Naive thymus-derived CD4-positive, alpha-beta T cell (primary cell): ENCODE data around the gene SCYGR5. TPM values are rescaled to one million over a fixed set of nuclear protein-coding genes. Genes with fewer than 3 reads are reported as not detected.
"Not testable (repeated sequence)": the region's sequence is repeated elsewhere in the genome, so short reads cannot be mapped to it uniquely, and the experiment has no call there.

Source experiments
- ATAC-seq: fragments of 150-1000 bp; cut with Tn5 transposase; 2 replicates; pipeline ENCODE4 v1.10.0; 2021; ENCODE audit warnings: mild to moderate bottlenecking, moderate library complexity
- CTCF ChIA-PET: fragments of 350-600 bp; sonication (Branson Sonifier 250); formaldehyde crosslinking; loops from one replicate; lab custom pipeline; 2021; ENCODE audit warnings: antibody characterized with exemption; lab: Charles Lee
- POLR2A ChIA-PET: fragments of 350-600 bp; sonication (Branson Sonifier 250); formaldehyde crosslinking; loops from one replicate; lab custom pipeline; 2021; ENCODE audit warnings: antibody characterized with exemption, inconsistent platforms; lab: Charles Lee
- DNase-seq, 9 donors: peaks; one replicate each; pipeline versions ENCODE4 v3.0.0 to v3.0.0-alpha.2; 2020 to 2022; ENCODE audit warnings: mixed read lengths in 1 of 9
- H3K27ac ChIP-seq: one replicate; pipeline ENCODE4 v1.7.0; 2013; ENCODE audit warnings: mild to moderate bottlenecking, low read depth, low read length, moderate library complexity
- H3K27me3 ChIP-seq, 2 donors: one replicate each; pipeline ENCODE4 v1.7.0; 2013; ENCODE audit warnings: low read length in 2 of 2, mild to moderate bottlenecking in 2 of 2, moderate library complexity in 2 of 2; ENCODE audit not compliant: control insufficient read depth in 2 of 2, insufficient read depth in 2 of 2
- H3K36me3 ChIP-seq, 3 experiments: 1 replicate in 2 of 3; 2 replicates in 1 of 3; pipeline ENCODE4 v1.7.0; 2013; ENCODE audit warnings: low read length in 3 of 3, mild to moderate bottlenecking in 3 of 3, moderate library complexity in 1 of 3; ENCODE audit not compliant: insufficient read depth in 3 of 3, control insufficient read depth in 2 of 3
- H3K4me1 ChIP-seq, 2 donors: one replicate each; pipeline ENCODE4 v1.7.0; 2013; ENCODE audit warnings: low read length in 2 of 2, mild to moderate bottlenecking in 2 of 2, moderate library complexity in 1 of 2; ENCODE audit not compliant: control insufficient read depth in 2 of 2, insufficient read depth in 2 of 2
- H3K4me3 ChIP-seq: 2 replicates; pipeline ENCODE4 v1.7.0; 2013; ENCODE audit warnings: mild to moderate bottlenecking, low read length
- H3K9me3 ChIP-seq, 3 experiments: 1 replicate in 2 of 3; 2 replicates in 1 of 3; pipeline ENCODE4 v1.7.0; 2013; ENCODE audit warnings: low read length in 3 of 3; ENCODE audit not compliant: control insufficient read depth in 2 of 3
- H3K27ac Mint-ChIP-seq, 9 donors: one replicate each; pipeline ENCODE4 v1.8.0; 2020 to 2022; ENCODE audit warnings: mixed read lengths in 9 of 9, mild to moderate bottlenecking in 8 of 9, moderate library complexity in 5 of 9, inconsistent platforms in 2 of 9
- H3K27me3 Mint-ChIP-seq, 5 donors: one replicate each; pipeline ENCODE4 v1.8.0; 2021 to 2022; ENCODE audit warnings: mixed read lengths in 5 of 5, mild to moderate bottlenecking in 1 of 5
- H3K36me3 Mint-ChIP-seq, 5 donors: one replicate each; pipeline ENCODE4 v1.8.0; 2020 to 2022; ENCODE audit warnings: mixed read lengths in 5 of 5, mild to moderate bottlenecking in 3 of 5, inconsistent platforms in 1 of 5
- H3K4me1 Mint-ChIP-seq, 7 donors: one replicate each; pipeline ENCODE4 v1.8.0; 2020 to 2022; ENCODE audit warnings: mixed read lengths in 7 of 7, mild to moderate bottlenecking in 3 of 7, inconsistent platforms in 1 of 7
- H3K4me3 Mint-ChIP-seq, 10 donors: one replicate each; pipeline ENCODE4 v1.8.0; 2020 to 2022; ENCODE audit warnings: mild to moderate bottlenecking in 10 of 10, mixed read lengths in 10 of 10, moderate library complexity in 6 of 10, inconsistent platforms in 2 of 10
- H3K9me3 Mint-ChIP-seq, 11 donors: one replicate each; pipeline ENCODE4 v1.8.0; 2020 to 2022; ENCODE audit warnings: mixed read lengths in 11 of 11, mild to moderate bottlenecking in 4 of 11, inconsistent platforms in 1 of 11, moderate library complexity in 1 of 11
- intact Hi-C, 2 donors: fragments of 100-400 bp; cut with micrococcal nuclease; formaldehyde crosslinking; loops; one replicate each; pipeline ENCODE4 v1.15.1; 2023
- polyA plus RNA-seq, 2 donors: library from polyadenylated mRNA; unstranded; fragments of 300-500 nt; fragmentation: Illumina TruSeq; gene quantifications; one replicate each; pipeline ENCODE4 v1.2.3, GENCODE V29; 2021
- total RNA-seq, 6 experiments: library from RNA in 5 of 6; stranded (reverse) in 5 of 6; gene quantifications; 1 replicate in 5 of 6; 2 replicates in 1 of 6; pipeline ENCODE4 v1.2.3 and lab custom pipeline; 2021 to 2026

Gene SCYGR5
- total and polyA plus RNA-seq, 7 experiments from 2014 or later, result not detected

GRCh38 chr2:227671170-227671905 is 4.7 kb downstream of the SCYGR5 start:
- H3K27me3 Mint-ChIP-seq, result peaks cover 0 to 8% (median 5%) of the 10 kb centered on the region in 5 donors
- ChIA-PET CTCF (no interaction called here), POLR2A (no interaction called here)
- no peaks in the 10 kb centered on the region for H3K36me3 ChIP-seq
- DNase-seq, result no peak
- no peak overlapping the region for H3K27ac ChIP-seq
- H3K4me3 ChIP-seq, result no peak overlapping the region
- peaks cover 0 to 2% (median 0%) of the 10 kb centered on the region in 7 donors for H3K4me1 Mint-ChIP-seq
- no peaks in the 10 kb centered on the region for H3K27me3 ChIP-seq
- no peaks in the 10 kb centered on the region for H3K9me3 ChIP-seq
- H3K9me3 Mint-ChIP-seq, result no peaks in the 10 kb centered on the region
- H3K27ac Mint-ChIP-seq, result no peak overlapping the region
- H3K4me1 ChIP-seq, result no peaks in the 10 kb centered on the region
- intact Hi-C loops, result no loop called here
- H3K36me3 Mint-ChIP-seq, result no peaks in the 10 kb centered on the region
- no peak for ATAC-seq
- H3K4me3 Mint-ChIP-seq, result no peak overlapping the region

GRCh38 chr2:227673620-227674019 is 7.0 kb downstream of the SCYGR5 start:
- intact Hi-C loops, result not testable (repeated sequence)
- CTCF ChIA-PET, result interaction anchor here (0.6 kb wide), 1 partner anchor 122 kb away, joined by 3 read pairs; no protein-coding TSS in a partner anchor

GRCh38 chr2:227674485-227674884 is 7.9 kb downstream of the SCYGR5 start:
- no peaks in the 10 kb centered on the region for H3K36me3 Mint-ChIP-seq
- intact Hi-C loops, result no loop called here
- CTCF ChIA-PET, result no interaction called here
- H3K9me3 ChIP-seq, result no peaks in the 10 kb centered on the region
- H3K27ac ChIP-seq, result no peak overlapping the region
- H3K27me3 Mint-ChIP-seq, result peaks cover 0 to 8% (median 6%) of the 10 kb centered on the region in 5 donors
- H3K4me3 ChIP-seq, result no peak overlapping the region
- DNase-seq, result no peak
- H3K4me3 Mint-ChIP-seq, result no peak overlapping the region
- no peaks in the 10 kb centered on the region for H3K36me3 ChIP-seq
- H3K9me3 Mint-ChIP-seq, result peaks cover 0 to 1% (median 0%) of the 10 kb centered on the region in 11 donors
- no peak overlapping the region for H3K27ac Mint-ChIP-seq
- no peaks in the 10 kb centered on the region for H3K4me1 ChIP-seq
- ATAC-seq, result no peak
- H3K27me3 ChIP-seq, result no peaks in the 10 kb centered on the region
- peaks cover 0 to 2% (median 0%) of the 10 kb centered on the region in 7 donors for H3K4me1 Mint-ChIP-seq
- POLR2A ChIA-PET, result no interaction called here

More at GRCh38 chr2:227673620-227674019, 7.0 kb downstream of the SCYGR5 start:
- H3K4me1 ChIP-seq, H3K9me3 Mint-ChIP-seq, H3K36me3 Mint-ChIP-seq, POLR2A ChIA-PET, H3K4me3 Mint-ChIP-seq, H3K27me3 ChIP-seq, H3K27ac ChIP-seq, ATAC-seq, H3K4me3 ChIP-seq, H3K9me3 ChIP-seq, H3K4me1 Mint-ChIP-seq, H3K36me3 ChIP-seq, H3K27ac Mint-ChIP-seq, H3K27me3 Mint-ChIP-seq, DNase-seq: not testable (repeated sequence)

- ATAC-seq, result no peak
- Mint-ChIP-seq H3K4me1 (no peaks in the 10 kb centered on the region), H3K27ac (no peak overlapping the region), H3K27me3 (peaks cover 0 to 8% (median 0%) of the 10 kb centered on the region in 5 donors), H3K9me3 (peaks cover 0 to 1% (median 0%) of the 10 kb centered on the region in 11 donors), H3K4me3 (no peak overlapping the region), H3K36me3 (no peaks in the 10 kb centered on the region)
- ChIA-PET POLR2A (no interaction called here), CTCF (no interaction called here)
- intact Hi-C loops, result no loop called here
- no peaks in the 10 kb centered on the region for H3K36me3 ChIP-seq
- H3K27me3 ChIP-seq, result no peaks in the 10 kb centered on the region
- no peak overlapping the region for H3K4me3 ChIP-seq
- no peaks in the 10 kb centered on the region for H3K9me3 ChIP-seq
- H3K4me1 ChIP-seq, result no peaks in the 10 kb centered on the region
- H3K27ac ChIP-seq, result no peak overlapping the region
- no peak for DNase-seq
These were observed 11.3 kb downstream of the SCYGR5 start for GRCh38 chr2:227677928-227678327.

- H3K4me1 Mint-ChIP-seq, result no peaks in the 10 kb centered on the region
- no peaks in the 10 kb centered on the region for H3K9me3 ChIP-seq
- ChIA-PET CTCF (no interaction called here), POLR2A (no interaction called here)
- no peak overlapping the region for H3K4me3 ChIP-seq
- H3K27ac Mint-ChIP-seq, result no peak overlapping the region
- no peak overlapping the region for H3K4me3 Mint-ChIP-seq
- no peaks in the 10 kb centered on the region for H3K27me3 ChIP-seq
- no peak for DNase-seq
- peaks cover 0 to 2% (median 0%) of the 10 kb centered on the region in 11 donors for H3K9me3 Mint-ChIP-seq
- H3K27me3 Mint-ChIP-seq, result peaks cover 0 to 39% (median 21%) of the 10 kb centered on the region in 5 donors
- no peaks in the 10 kb centered on the region for H3K4me1 ChIP-seq
- H3K36me3 Mint-ChIP-seq, result peaks cover 0 to 3% (median 0%) of the 10 kb centered on the region in 5 donors
- intact Hi-C loops, result no loop called here
- no peaks in the 10 kb centered on the region for H3K36me3 ChIP-seq
- ATAC-seq, result no peak
- no peak overlapping the region for H3K27ac ChIP-seq
These were observed 17.7 kb downstream of the SCYGR5 start for GRCh38 chr2:227684258-227684657.

DNA sequence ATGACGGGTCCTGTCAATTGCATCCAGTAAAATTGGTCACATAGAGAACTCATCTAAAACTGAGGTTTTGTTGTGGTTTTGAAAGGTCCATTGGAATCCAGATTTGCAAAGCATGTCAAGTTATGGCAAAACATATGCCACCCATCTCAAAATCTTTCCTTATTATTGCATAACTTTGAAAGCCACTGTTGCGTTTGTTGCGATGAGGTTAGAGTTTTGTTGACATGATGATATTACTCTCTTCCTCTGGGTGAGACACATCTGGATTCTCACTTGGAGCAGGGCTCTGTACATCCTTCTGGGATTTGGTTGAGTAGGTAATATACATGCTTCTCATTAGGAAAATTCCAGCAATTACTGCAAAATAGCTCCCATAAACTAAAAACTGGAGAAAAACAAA is 20.6 kb downstream of the SCYGR5 start:
- Histone ChIP-seq H3K36me3 (no peaks in the 10 kb centered on the region), H3K27ac (no peak overlapping the region), H3K4me1 (no peaks in the 10 kb centered on the region), H3K4me3 (no peak overlapping the region), H3K9me3 (no peaks in the 10 kb centered on the region), H3K27me3 (no peaks in the 10 kb centered on the region)
- no peak overlapping the region for H3K27ac Mint-ChIP-seq
- DNase-seq (no peak), ATAC-seq (no peak)
- ChIA-PET CTCF (no interaction called here), POLR2A (no interaction called here)
- peaks cover 0 to 2% (median 0%) of the 10 kb centered on the region in 11 donors for H3K9me3 Mint-ChIP-seq
- no peak overlapping the region for H3K4me3 Mint-ChIP-seq
- H3K36me3 Mint-ChIP-seq, result peaks cover 0 to 3% (median 0%) of the 10 kb centered on the region in 5 donors
- no peaks in the 10 kb centered on the region for H3K4me1 Mint-ChIP-seq
- H3K27me3 Mint-ChIP-seq, result peaks cover 13 to 56% (median 29%) of the 10 kb centered on the region in 5 donors
- intact Hi-C loops, result no loop called here
